Measurements from ENCODE around the gene TMEM94. TPM values are rescaled to one million over a fixed set of nuclear protein-coding genes. Genes with fewer than 3 reads are reported as not detected.

TMEM94 gene
- total RNA-seq, 2 experiments from 2014 or later: 80.3 to 82.1 TPM

DNA sequence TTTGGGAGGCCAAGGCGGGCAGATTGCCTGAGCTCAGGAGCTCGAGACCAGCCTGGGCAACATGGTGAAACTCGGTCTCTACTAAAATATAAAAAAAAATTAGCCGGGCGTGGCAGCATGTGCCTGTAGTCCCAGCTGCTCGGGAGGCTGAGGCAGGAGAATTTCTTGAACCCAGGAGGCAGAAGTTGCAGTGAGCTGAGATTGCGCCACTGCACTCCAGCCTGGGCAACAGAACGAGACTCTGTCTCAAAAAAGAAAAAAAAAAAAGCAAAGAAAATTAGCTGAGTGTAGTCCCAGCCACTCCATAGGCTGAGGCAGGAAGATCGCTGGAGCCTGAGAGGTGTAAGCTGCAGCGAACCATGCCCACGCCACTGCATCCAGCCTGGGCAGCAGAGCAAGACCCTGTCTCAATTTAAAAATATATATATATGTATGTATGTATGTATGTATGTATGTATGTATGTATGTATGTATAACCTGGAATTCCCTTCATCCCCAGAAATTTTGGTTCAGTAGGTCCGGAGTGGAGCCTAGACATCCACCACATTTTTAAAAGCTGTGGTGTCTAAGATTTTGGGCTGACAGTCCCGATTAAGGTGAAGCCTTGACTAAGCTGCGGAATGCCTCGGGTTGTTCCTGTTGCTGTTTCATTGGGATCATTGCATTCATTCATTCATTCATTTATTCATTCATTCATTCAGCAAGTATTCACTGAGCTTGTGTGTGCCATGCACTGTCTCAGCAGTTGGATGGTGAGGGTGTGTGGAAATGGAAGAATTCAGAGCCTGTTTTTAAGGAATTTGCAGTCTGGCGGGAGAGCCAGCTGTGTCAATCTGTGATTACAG lies 25.9 kb downstream of the TMEM94 start:
- Mint-ChIP-seq H3K27me3 (no peaks in the 10 kb centered on the region), H3K36me3 (ENCODE audit: low read depth) (peaks cover 6% of the 10 kb centered on the region), H3K4me3 (no peak overlapping the region), H3K4me1 (peaks cover 17% of the 10 kb centered on the region), H3K27ac (no peak overlapping the region), H3K9me3 (no peaks in the 10 kb centered on the region)
- ChIA-PET POLR2A (no interaction called here), CTCF (no interaction called here)
- no peak for DNase-seq

DNA sequence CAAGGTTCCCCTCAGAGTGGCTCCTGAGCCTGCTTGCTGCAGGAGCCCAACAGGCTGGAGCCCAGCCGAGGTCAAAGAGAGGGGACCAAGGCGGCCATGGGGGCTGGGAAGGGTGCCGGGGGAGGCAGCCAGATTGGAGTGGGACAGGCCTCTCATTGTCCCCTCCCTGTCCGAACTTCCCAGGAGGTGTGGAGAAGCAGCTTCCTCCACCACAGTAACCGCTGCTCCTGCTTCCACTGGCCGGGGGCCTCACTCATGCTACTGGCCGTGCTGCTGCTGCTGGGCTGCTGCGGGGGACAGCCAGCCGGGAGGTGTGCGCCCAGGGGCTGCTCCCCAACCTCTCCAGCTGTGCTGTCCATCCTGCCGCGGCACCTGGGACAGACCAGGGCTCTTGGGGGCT lies 29.3 kb downstream of the TMEM94 start:
- Mint-ChIP-seq H3K4me1 (peaks cover 26% of the 10 kb centered on the region), H3K4me3 (no peak overlapping the region), H3K27ac (peak overlapping the region; percentile 25), H3K9me3 (no peaks in the 10 kb centered on the region), H3K27me3 (no peaks in the 10 kb centered on the region), H3K36me3 (ENCODE audit: low read depth) (peaks cover 10% of the 10 kb centered on the region)
- POLR2A ChIA-PET: no interaction called here
- CTCF ChIA-PET: no interaction called here
- DNase-seq: no peak

DNA sequence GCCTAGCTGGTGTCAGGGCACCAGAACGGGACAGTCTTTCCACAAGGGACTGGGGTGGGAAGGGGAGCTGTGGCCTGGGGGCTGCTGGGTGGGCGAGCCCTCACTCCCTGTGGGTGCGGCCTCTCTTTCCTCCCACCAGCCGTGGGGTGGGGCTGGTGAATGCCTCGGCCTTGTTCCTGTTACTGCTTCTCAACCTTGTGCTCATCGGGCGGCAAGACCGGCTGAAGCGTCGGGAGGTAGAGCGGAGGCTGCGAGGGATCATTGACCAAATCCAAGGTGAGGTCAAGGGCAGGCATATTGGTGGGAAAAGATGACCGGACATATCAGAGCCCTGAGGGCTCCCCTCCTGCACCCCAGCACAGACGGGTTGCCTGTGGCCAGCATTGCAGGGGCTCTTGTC lies 29.7 kb downstream of the TMEM94 start:
- CTCF ChIA-PET: no interaction called here
- POLR2A ChIA-PET: no interaction called here
- H3K27ac Mint-ChIP-seq: peak overlapping the region; percentile 80

DNA sequence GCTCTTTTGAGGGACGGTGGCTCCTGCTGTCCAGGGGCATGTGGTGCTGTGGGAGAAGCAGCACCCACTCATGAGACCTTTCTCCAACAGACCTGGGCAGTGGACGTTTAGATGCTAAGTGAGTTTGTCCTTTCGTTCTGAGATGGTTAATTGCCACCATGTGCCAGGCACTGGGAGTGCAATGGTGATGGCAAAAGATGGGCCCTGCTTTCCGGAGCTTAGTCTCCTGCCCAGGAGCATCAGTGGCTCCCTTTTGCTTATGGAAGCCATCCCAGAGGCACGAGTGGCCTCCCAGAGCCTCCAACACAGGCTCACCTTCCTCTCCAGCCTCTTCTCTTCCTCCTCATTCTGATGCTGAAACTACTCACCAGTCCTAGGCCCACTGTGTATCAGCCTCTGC lies 30.5 kb downstream of the TMEM94 start:
- DNase-seq: no peak
- Mint-ChIP-seq H3K9me3 (no peaks in the 10 kb centered on the region), H3K27me3 (no peaks in the 10 kb centered on the region), H3K4me1 (peaks cover 26% of the 10 kb centered on the region), H3K36me3 (ENCODE audit: low read depth) (peaks cover 10% of the 10 kb centered on the region), H3K4me3 (no peak overlapping the region), H3K27ac (peak overlapping the region; percentile 96)
- ChIA-PET POLR2A (no interaction called here), CTCF (interaction anchor here (0.8 to 1.1 kb wide), 2 partner anchors 10 to 29 kb away, joined by 3 read pairs; partner anchors contain the start of gene TSEN54)

More for the DNA sequence above, 29.7 kb downstream of the TMEM94 start:
- H3K4me1 Mint-ChIP-seq: peaks cover 26% of the 10 kb centered on the region
- no peak for DNase-seq
- peaks cover 10% of the 10 kb centered on the region for H3K36me3 Mint-ChIP-seq (ENCODE audit: low read depth)
- no peak overlapping the region for H3K4me3 Mint-ChIP-seq
- H3K27me3 Mint-ChIP-seq: no peaks in the 10 kb centered on the region
- H3K9me3 Mint-ChIP-seq: no peaks in the 10 kb centered on the region

DNA sequence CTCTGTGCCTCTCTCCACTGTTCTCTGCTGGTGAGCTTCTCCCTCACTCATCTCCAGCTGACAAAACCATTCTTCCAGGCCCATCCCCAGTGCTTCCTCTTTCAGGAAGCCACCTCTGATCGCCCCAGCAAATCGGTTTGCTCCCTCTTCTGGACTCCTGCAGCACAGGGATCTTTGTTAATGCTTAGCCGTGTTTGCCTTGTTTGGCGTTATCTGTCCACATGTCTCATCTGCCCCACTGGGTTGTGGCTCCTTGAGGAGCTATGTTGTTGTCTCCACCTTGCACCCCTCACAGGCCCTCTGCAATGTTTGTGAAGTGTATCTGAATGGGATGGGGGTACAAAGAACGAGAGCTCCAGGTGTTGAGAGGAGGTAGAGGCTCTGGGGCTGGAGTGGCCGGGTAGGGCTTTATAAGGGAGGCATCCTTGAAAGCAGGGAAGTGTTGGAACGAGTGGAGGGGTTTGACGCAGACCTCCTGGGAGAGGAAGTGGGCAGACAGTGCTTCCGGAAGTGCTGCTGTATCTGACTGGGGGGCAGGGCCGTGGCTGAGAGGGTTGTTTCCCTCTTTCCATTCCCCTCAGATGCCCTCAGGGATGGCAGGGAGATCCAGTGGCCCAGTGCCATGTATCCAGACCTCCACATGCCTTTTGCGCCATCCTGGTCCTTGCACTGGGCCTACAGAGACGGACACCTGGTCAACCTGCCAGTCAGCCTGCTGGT lies 31.1 kb downstream of the TMEM94 start:
- no peaks in the 10 kb centered on the region for H3K9me3 Mint-ChIP-seq
- peak overlapping the region; percentile 96 for H3K27ac Mint-ChIP-seq
- no peaks in the 10 kb centered on the region for H3K27me3 Mint-ChIP-seq
- ChIA-PET CTCF (interaction anchor here (0.8 to 1.3 kb wide), 5 partner anchors 10 to 31 kb away, joined by 3 to 4 read pairs (median 3); partner anchors contain the start of genes TMEM94 and TSEN54), POLR2A (no interaction called here)
- H3K4me1 Mint-ChIP-seq: peaks cover 26% of the 10 kb centered on the region
- DNase-seq: peak; percentile 67
- peak overlapping the region; percentile 54 for H3K4me3 Mint-ChIP-seq
- peaks cover 10% of the 10 kb centered on the region for H3K36me3 Mint-ChIP-seq (ENCODE audit: low read depth)

DNA sequence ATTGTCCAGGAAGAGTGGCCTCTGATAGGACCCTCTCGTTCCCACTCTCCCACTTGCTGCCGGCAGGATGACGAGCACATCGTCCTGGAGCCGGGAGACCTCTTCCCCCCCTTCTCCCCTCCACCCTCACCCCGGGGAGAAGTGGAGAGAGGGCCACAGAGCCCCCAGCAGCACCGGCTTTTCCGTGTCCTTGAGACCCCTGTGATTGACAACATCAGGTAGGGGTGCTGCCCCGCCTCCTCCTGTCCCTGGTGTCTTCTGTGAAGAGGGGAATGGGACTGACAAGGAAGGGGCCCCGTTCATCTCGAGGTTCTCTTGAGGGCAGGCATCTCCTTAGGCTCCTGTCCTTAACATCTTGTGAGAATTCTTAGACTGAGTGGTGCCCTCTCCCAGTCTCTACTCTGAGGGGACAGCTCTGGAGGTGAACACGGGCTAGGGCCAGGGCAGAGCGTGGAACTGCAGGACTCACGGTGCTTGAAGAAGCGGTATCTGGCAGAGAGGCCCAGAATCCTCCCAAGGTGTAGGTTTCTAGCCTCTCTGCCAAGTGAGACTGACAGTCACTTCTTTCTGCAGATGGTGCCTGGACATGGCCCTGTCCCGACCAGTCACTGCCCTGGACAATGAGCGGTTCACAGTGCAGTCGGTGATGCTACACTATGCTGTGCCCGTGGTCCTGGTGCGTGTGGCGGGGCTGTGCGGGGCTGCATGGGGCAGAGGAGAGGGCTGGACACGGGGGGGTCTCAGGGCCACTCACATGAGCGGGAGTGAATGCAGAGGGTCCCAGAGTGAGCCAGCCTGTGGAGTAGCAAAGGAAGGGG lies 32.5 kb downstream of the TMEM94 start:
- H3K4me3 Mint-ChIP-seq: no peak overlapping the region
- H3K27ac Mint-ChIP-seq: peak overlapping the region; percentile 96
- peaks cover 10% of the 10 kb centered on the region for H3K36me3 Mint-ChIP-seq (ENCODE audit: low read depth)
- H3K27me3 Mint-ChIP-seq: no peaks in the 10 kb centered on the region
- ChIA-PET POLR2A (no interaction called here), CTCF (interaction anchor here (1.3 kb wide), 1 partner anchor 20 kb away, joined by 3 read pairs; no protein-coding TSS in a partner anchor)
- H3K4me1 Mint-ChIP-seq: peaks cover 24% of the 10 kb centered on the region
- DNase-seq: no peak
- no peaks in the 10 kb centered on the region for H3K9me3 Mint-ChIP-seq

DNA sequence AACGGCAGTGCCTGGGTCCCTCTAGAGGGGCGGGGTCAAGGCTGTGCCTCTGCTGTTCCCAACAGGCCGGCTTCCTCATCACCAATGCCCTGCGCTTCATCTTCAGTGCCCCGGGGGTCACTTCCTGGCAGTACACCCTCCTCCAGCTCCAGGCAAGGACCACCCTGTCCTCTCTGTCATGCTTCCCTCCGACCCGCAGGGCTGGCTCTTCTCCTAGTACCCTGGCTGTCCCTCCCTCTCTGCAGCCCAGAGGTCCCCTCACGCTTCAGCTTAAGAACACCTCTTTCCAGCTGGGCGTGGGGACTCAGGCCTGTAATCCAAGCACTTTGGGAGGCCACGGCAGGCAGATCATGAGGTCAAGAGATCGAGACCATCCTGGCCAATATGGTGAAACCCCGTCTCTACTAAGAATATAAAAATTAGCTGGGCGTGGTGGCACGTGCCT lies 33.1 kb downstream of the TMEM94 start:
- POLR2A ChIA-PET: no interaction called here
- no peaks in the 10 kb centered on the region for H3K27me3 Mint-ChIP-seq
- H3K4me3 Mint-ChIP-seq: no peak overlapping the region
- DNase-seq: no peak
- H3K9me3 Mint-ChIP-seq: no peaks in the 10 kb centered on the region
- peaks cover 24% of the 10 kb centered on the region for H3K4me1 Mint-ChIP-seq
- peaks cover 10% of the 10 kb centered on the region for H3K36me3 Mint-ChIP-seq (ENCODE audit: low read depth)
- peak overlapping the region; percentile 68 for H3K27ac Mint-ChIP-seq
- CTCF ChIA-PET: no interaction called here

DNA sequence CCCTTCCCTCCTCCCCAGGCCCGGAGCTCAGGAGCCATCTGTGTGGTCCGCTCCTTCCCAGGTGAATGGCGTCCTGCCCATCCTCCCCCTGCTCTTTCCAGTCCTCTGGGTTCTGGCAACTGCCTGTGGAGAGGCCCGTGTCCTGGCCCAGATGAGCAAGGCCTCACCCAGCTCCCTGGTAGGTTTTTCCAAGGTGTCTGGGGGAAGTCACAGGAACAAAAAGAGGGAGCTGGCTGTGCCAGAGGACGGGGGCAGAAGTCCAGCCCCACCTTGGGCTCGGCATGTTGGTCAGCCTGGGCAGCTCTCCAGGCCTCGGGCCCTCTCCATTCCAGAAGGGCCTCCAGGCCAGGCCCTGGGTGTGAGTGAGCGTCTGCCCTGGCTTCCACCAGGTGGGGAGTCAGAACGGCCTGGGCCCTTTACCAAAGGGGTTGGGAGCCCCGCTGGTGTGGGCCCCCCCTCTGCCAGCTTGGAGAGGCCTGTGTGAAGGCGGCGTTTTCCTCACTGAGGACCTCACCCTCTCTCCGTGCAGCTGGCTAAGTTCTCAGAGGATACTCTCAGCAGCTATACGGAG lies 33.8 kb downstream of the TMEM94 start:
- peaks cover 21% of the 10 kb centered on the region for H3K4me1 Mint-ChIP-seq
- peak overlapping the region; percentile 41 for H3K27ac Mint-ChIP-seq
- H3K36me3 Mint-ChIP-seq (ENCODE audit: low read depth): peaks cover 8% of the 10 kb centered on the region
- no peaks in the 10 kb centered on the region for H3K27me3 Mint-ChIP-seq
- H3K4me3 Mint-ChIP-seq: no peak overlapping the region
- H3K9me3 Mint-ChIP-seq: no peaks in the 10 kb centered on the region
- ChIA-PET POLR2A (no interaction called here), CTCF (interaction anchor here (0.9 kb wide), 1 partner anchor 12 kb away, joined by 4 read pairs; no protein-coding TSS in a partner anchor)
- no peak for DNase-seq

DNA sequence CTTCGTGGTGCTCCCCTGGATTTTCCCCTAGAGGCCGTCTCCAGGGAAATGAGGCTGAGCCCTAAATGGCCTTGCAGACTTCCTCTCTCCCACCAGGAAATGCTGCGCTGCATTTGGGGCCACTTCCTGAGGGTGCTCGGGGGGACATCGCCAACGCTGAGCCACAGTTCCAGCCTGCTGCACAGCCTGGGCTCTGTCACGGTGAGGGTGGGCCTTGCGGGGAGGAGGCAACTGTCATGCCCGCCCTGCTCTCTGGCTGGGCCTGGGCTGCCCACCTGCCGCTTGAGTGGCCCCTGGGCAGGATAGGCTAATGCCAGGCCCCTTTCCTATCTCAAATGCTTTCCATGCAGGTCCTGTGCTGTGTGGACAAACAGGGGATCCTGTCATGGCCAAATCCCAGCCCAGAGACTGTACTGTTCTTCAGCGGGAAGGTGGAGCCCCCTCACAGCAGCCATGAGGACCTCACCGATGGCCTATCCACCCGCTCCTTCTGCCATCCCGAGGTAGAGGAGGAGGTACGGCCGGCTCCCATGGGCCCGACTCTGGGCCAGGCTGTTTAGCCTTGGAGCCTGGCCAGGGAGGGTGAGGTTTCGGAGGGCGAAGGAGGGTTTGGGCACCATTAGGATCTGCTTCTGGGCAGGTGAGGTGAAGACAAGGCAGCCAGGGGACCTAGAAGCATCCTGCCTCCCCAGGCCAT lies 34.7 kb downstream of the TMEM94 start:
- Mint-ChIP-seq H3K4me3 (no peak overlapping the region), H3K9me3 (no peaks in the 10 kb centered on the region), H3K4me1 (peaks cover 21% of the 10 kb centered on the region), H3K27ac (no peak overlapping the region), H3K27me3 (no peaks in the 10 kb centered on the region), H3K36me3 (ENCODE audit: low read depth) (peaks cover 8% of the 10 kb centered on the region)
- ChIA-PET CTCF (no interaction called here), POLR2A (no interaction called here)
- DNase-seq: no peak

DNA sequence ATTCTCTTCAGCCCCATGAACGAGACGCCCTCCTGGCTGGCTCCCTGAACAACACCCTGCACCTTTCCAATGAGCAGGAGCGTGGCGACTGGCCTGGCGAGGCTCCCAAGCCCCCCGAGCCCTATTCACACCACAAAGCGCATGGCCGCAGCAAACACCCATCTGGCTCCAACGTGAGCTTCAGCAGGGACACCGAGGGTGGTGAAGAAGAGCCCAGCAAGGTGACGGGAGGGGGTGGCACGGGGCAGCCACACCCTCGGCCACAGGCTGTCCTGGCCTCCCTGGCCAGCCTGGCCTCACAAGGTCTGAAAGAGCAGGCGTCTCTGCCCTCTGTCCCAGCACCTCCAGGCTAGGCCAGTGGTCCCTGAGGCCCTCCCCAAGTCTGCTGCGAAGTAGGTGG lies 35.2 kb downstream of the TMEM94 start:
- H3K36me3 Mint-ChIP-seq (ENCODE audit: low read depth): peaks cover 3% of the 10 kb centered on the region
- no peaks in the 10 kb centered on the region for H3K27me3 Mint-ChIP-seq
- H3K4me3 Mint-ChIP-seq: no peak overlapping the region
- POLR2A ChIA-PET: no interaction called here
- no peaks in the 10 kb centered on the region for H3K9me3 Mint-ChIP-seq
- CTCF ChIA-PET: no interaction called here
- H3K4me1 Mint-ChIP-seq: peaks cover 16% of the 10 kb centered on the region
- H3K27ac Mint-ChIP-seq: no peak overlapping the region
- DNase-seq: no peak

DNA sequence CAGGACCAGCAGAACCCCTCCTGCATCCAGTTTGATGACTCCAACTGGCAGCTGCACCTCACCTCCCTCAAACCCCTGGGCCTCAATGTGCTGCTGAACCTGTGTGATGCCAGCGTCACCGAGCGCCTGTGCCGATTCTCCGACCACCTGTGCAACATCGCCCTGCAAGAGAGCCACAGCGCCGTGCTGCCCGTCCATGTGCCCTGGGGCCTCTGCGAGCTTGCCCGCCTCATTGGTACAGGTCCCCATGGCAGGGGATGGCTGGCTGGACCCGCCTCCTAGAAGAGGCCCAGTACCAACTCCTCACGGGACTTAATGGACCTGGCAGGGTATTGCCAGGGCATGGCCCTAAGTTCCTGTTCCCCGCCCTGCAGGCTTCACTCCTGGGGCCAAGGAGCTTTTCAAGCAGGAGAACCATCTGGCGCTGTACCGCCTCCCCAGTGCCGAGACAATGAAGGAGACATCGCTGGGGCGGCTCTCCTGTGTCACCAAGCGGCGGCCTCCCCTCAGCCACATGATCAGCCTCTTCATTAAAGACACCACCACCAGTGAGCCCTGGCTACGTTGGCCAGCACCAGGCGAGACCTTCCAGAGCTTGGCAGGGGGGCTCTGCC lies 36.2 kb downstream of the TMEM94 start:
- H3K9me3 Mint-ChIP-seq: no peaks in the 10 kb centered on the region
- peaks cover 2% of the 10 kb centered on the region for H3K36me3 Mint-ChIP-seq (ENCODE audit: low read depth)
- no peaks in the 10 kb centered on the region for H3K27me3 Mint-ChIP-seq

More for the DNA sequence above, 36.2 kb downstream of the TMEM94 start:
- no peak for DNase-seq
- POLR2A ChIA-PET: no interaction called here
- H3K27ac Mint-ChIP-seq: no peak overlapping the region
- H3K4me3 Mint-ChIP-seq: no peak overlapping the region
- CTCF ChIA-PET: no interaction called here
- H3K4me1 Mint-ChIP-seq: peaks cover 9% of the 10 kb centered on the region

Data from activated CD4-positive, alpha-beta T cell treated with anti-CD3 and anti-CD28 coated beads, Interleukin-2, amount 10 ng/mL, durations not matched to agents 7 days and 5 days (primary cell).